ENCODE data around the gene LYSMD1.

LYSMD1 gene

GRCh38 chr1:151135433-151136385 lies 30.0 kb downstream of the LYSMD1 start:
- no peak for DNase-seq

DNA sequence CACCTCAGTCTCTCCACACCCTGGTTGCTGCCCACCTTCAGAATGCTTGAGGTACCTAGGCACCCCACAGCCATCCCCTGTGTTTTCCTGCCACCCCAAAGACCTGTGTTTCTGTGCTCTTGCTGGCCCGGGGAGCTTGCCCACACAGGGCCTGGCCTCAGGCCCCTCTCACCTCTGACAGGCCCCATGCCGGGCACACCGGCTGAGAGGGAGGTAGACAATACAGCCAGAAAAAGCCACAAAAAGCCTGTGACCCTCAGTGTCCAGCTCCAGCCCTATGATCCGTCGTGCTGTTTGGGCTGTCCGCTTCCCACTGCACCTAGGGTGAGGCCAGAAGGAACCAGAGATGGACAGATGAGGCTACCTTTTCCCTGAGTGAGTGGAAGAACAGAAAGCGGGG lies 30.7 kb downstream of the LYSMD1 start:
- no peak for DNase-seq

DNA sequence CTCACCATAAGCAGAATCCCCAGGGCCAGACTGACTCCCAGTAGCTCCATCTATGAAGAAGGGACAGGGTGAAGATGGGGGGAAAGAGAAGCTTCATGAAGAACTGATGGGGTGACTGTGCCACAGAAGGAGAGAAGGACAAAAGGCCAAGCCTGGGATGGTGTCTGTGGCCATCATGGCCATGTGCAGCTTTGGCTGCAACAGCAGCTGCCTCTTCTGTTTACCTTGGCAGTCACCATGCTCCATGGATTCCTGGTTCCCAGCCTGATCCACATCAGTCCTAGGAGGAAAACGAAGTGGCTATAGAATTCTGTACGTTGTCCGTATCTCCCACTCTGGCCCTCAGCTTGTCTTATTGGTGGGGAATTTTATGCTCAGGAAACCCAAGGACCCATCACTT lies 31.3 kb downstream of the LYSMD1 start:
- DNase-seq = no peak

- no peak for DNase-seq
Observed at GRCh38 chr1:151133018-151133806, 32.5 kb downstream of the LYSMD1 start.

- no peak for DNase-seq
Observed at GRCh38 chr1:151132335-151133017, 33.2 kb downstream of the LYSMD1 start.

DNA sequence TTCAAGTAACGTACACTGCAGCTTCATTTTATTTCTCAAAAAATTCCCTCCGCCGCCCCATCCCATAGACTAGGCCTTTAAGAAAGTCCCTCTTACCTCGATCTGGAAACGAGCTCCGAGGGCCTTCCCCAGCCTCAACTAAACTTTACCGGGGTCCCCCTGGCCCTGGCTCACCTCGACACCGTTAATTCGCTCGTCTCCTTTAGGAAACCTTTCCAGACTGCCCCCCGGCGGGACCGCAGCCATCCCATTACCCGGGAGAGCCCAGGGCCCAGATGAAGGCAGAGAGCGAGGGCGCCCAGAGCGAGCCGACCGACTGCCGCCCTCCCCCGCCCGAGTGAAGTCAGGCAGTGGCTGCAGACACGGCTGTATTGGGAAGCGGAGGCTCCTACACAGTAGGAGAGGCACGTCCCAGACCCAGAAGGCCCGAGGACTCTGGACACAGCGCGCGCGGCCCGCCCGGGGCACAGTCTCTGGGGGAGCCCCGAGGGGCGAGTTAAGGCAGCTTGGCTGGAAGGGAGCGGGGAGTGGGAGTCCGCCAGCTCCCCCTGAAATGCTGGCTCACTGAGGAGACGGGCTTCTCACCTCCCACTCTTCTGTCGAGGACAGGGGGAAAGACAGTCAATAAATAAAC lies 33.9 kb downstream of the LYSMD1 start:
- DNase-seq = peak; percentile 85

GRCh38 chr1:151130987-151131586 lies 34.6 kb downstream of the LYSMD1 start:
- DNase-seq = peak; percentile 90

DNA sequence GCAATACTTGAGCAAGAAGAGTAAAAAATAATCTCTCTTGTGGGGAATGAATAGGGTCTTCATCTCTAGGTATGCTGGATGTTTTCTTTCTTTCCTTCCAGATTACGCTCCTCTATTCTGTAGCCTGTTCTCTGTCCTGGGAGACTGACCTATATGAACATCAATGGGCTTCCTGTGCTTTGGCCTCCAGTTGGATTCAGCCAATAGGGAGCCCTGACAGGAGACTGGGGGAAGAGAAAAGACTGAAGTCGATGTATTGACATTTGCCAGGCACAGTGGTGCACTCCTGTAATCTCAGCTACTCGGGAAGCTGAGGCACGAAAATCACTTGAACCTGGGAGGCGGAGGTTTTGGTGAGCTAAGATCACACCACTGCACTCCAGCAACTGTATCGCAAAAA lies 36.9 kb downstream of the LYSMD1 start:
- no peak for DNase-seq

- no peak for DNase-seq
Observed at GRCh38 chr1:151124763-151125403, 40.8 kb downstream of the LYSMD1 start.

GRCh38 chr1:151113877-151114276 lies 51.8 kb downstream of the LYSMD1 start:
- DNase-seq = no peak
